GM18505 (cell line): Measurements from ENCODE around the gene ITGA11.

Source experiments
- ATAC-seq: cut with Tn5 transposase; IDR thresholded peaks from one replicate; pipeline ENCODE4 v1.9.1; 2021; ENCODE audit not compliant: unreplicated experiment
- POLR2A ChIP-seq: IDR thresholded peaks from 4 replicates; pipeline ENCODE4 v1.6.1; 2011; ENCODE audit warnings: borderline replicate concordance; ENCODE audit not compliant: insufficient read depth, insufficient read length; ENCODE audit errors: extremely low read depth

The ITGA11 gene

DNA sequence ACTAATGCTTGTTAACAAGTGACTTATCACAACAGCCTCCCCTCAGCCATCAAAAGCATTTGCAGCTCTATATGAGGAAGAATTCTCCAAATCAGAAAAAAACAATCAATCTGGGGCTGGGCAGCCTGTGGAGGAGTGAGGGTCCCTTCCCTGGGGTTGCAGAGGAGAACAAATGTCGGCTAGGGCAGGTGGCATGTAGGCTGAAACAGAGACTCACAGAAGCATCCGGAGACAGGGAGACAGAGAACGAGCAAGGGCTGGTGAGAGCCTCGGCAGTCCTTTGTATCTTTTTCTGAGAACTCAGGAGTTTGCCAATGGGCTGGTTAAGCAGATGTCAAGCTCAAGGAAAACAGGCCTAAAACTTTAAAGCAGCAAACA is 15.8 kb downstream of the ITGA11 start:
- ATAC-seq, result no peak
- TF ChIP-seq POLR2A, result no peak

DNA sequence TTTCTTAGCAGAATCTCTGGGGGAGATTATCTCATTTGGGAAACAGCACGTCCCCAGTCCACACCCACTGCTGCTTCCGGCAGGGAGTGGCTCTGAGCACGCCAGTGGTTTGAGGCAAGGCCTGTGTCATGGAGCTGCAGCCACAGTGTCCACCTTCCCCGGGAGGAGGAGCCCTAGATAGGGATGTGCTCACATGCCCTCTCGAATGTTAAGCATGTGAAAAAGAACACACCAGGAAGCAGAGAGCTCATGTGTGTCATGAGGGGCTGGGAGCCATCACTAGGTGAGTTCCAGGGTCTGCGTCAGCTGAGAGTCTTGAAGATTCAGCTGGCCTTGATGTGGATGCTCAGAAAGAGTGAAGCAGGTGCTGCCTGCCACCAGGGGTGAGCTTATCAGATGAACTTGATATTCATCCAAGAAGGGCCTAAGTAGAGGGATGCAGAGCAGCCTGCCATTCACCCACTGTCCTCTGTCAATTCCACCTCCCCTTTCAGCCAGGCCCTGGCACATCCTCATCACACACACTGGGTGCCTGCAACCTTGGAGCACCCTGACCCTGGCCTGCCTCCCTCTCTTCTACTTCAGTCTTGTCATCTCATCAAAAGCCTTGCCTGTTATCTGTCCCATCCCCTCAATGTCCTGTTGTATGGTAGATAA is 16.3 kb downstream of the ITGA11 start:
- TF ChIP-seq POLR2A, result no peak
- ATAC-seq, result no peak

DNA sequence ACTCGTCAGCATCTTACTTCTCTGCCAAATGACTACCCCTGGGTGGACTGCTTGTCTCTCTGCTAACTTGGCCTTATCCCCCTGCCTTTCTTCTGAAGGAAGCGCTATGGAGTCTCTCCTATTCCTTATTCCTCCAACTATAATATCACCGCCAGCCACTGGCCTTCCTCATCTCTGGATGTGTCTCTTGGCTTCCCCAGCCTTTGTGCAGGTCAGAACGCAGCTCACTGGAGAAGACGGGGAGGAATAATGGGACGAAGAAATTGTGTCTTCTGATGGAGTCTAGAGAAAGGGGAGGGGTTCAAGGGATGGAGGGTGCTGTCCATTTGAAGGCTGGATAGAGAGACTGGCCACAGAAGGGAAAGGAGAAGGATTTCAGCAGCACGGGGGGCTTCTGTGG is 16.9 kb downstream of the ITGA11 start:
- no peak for TF ChIP-seq POLR2A
- ATAC-seq, result no peak

DNA sequence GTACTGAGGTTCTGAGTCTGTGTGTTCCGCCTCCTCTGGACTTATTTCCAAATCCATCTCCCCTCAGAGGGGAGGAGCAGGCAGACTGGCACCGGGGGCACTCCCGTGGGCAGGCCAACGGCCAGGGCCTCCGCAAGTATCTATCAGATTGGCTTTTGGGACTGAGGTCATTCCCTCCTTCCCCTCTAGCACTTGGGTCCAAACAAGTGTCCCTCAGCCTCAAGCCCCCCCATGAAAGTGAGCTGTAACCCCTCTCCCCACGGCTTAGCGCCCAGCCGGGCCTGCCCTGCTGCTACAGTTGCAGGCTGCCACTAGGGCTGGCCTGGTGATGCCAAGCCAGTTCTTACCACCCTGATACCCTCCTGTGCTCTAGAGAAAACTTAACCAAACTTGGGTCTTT is 17.4 kb downstream of the ITGA11 start:
- no peak for ATAC-seq
- TF ChIP-seq POLR2A, result no peak

DNA sequence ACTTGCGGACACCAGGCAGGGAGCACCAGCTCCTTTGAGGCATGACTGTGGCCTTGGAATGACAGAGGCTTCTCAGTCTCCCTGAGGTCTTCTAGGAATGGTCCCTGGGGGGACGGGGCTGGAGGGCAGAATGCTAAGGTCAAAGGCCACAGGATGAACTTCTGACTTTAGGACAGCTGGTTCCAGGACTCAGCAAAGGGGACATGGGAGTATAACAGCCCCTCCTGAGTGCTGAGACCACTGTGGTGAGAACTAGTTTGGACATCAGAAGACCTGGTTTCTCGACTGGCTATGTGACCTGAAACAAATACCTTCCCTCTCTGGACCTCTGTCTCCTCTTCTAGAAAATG is 17.8 kb downstream of the ITGA11 start:
- no peak for ATAC-seq
- TF ChIP-seq POLR2A, result no peak

DNA sequence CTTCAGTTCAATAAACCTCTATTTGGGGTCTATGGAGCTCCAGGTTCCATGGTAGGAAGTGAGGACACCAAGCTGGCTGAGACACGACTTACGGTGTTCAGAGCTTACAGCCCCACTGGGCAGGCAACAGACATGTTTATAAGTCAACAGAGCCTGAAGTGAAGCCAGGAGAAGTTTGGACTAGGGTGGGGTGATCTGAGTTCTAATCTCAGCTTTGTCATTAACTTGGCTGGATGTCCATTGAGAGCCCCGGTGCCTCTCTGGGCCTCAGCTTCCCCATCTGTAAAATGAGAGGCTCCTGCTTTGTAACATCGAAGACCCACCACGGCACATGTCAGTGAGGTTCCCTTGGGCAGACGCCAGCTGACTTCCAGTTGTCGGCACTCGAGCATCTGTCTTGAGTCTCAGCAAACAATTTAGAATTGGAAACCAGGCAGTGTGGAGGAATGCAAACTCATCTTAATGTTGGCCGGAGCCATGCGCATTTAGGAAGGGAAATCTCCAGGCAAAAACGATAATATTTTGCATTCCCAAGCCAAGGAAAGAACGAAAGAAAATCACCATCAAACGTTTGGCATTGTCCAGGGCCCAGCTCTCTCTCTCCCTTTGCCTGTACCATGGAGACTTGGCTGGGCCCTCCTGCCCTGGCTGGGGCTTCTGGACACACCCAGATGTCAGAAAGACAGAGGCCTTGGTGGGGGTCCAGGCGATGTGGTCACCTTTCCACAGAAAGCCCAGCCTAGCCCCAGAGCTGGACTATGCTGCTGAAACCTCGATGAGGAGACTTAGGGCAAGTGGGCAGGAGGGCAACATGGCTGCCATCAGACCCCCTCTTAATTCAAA is 18.4 kb downstream of the ITGA11 start:
- no peak for ATAC-seq

DNA sequence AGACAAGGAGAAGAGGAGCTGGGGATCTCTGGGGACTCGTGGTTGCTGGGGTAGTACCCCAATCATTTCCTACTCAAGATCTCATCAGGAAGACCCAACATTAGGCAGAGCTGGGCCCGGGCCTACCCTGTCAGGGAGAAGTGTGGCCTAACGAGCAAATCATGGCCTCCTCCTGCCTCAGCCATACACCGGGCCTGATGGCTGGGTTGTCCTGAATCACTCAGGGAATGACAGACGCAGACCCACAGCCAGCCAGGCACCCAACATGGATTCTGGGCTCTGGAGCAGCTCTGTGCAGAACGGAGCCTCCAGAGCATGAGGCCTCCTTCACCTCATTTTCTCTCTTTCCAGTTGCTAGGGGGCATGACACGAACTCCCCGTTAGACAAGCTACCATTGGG is 19.7 kb downstream of the ITGA11 start:
- no peak for ATAC-seq
- no peak for TF ChIP-seq POLR2A

More for the DNA sequence above, 18.4 kb downstream of the ITGA11 start:
- no peak for TF ChIP-seq POLR2A

DNA sequence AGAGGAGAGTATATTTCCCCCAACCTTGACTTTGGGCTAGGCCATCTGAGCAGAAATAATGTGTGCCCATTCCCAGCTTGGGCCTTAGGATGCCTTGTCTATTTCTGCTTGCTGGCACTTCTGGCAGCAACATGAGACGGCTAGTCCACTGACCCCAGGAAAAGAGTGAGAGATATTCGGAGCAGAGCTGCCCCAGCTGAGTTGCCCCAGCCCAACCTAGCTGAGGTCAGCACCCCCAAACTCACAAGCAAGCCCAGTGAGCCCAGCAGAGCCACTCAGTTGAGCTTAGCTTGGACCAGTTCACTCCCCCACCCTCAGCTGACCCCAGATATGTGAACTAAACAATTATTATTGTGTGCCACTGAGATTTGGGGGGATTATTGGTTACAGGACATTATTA is 20.2 kb downstream of the ITGA11 start:
- ATAC-seq, result no peak
- TF ChIP-seq POLR2A, result no peak

DNA sequence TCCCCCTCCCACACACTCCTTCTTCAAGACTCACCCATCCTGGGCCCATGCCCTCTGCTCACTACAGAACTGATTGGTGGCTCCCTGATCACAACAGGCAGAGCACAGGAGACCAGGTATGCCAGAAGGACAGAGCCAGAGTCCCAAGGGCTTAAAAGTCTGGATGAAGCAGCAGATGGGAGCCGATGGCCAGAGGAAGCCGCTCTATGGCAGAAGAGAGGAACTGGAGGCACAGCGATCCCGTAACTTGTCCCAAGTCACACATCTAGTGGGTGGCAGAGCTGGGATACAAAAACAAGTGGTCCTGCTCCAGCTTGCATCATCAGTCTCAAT is 20.7 kb downstream of the ITGA11 start:
- no peak for ATAC-seq
- no peak for TF ChIP-seq POLR2A

DNA sequence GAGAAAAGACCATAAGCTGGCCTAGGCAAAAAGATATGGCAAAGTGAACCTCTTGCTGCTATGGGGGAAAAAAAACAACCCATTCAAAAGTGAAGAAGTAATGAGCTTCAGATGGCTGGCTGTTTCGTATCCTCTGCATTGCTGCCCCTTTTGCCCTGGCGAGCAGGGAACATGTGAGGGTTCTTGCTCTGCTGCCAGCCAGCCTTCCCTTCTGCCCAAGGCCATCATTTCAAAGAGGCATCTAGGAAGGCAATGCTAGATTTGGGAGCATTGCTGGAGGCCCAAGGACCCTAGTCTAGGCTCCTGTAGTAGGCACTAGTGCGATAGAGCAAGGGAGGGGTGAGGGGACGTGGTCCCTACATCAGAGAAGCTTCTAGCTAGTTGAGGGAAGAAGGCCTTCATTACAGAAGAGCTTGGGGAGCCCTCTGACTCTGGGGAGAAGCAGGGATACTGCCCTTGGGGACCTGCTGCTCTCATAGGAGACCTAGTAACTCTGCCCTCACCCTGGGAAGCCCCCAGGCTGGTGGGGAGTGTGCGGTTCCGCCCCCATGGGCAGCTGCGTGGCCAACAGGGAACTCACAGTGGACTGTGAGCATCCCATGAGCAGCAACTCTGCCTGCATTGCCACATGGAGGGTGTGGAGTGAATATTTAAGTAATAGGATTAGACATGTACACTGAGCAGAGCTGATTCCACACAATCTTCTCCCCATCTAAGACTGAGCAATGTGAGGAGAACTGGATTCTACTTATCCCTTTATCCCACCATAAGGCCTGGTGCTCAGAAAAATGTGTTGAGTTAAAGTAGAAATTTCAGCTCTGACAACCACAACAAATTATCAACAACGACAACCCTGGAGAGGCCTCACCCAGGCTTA is 21.3 kb downstream of the ITGA11 start:
- no peak for ATAC-seq
- TF ChIP-seq POLR2A, result no peak

DNA sequence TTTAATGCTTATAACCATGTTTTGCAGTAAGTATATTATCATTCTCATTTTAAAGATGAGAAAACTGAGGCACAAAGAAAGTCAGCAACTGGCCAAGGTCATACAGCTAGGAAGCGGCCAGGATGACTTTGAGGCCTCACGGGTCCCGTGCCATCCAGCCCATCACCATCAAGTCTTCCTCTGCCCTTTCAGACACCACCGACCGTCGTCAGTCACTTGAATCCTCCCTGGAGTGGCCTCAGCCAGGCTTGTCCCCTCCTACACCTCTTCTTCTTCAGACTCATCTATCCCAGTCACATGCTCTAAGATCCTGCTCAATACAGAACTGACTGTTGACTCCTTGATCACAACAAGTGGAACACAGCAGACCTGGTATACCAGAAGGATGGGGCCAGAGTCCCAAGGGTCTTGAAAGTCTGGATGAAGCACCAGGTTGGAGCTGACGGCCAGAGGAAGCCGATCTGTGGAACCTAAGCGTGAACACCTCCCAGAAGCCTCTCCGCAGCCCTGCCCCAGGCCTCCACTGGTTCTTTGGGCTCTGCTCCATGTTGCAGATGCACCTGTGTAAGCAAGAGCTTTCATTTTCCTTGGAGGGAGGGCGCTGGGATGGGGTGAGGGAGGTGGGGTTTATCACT is 22.1 kb downstream of the ITGA11 start:
- no peak for ATAC-seq
- TF ChIP-seq POLR2A, result no peak

DNA sequence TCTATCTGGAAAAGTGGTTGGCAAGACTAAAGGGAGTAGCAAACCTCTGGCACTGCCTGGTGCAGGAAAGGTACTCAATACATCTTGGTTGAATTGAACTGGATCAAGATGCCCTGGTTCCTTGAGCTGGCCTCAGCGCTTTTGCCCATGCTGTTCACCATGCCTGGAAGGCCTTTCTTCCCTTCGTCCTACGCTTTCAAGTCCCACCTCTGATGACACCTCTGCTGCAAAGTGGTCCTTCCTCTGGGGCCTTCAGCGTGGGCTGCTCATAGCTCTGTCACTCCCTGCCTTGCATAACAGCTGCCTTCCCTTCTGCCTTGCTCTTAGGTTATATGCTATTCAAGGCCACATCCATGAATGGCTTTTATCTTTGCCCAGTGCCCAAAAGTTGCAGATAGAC is 23.0 kb downstream of the ITGA11 start:
- no peak for TF ChIP-seq POLR2A
- no peak for ATAC-seq
